ENCODE results near the gene TBC1D8. TPM values are rescaled to one million over a fixed set of nuclear protein-coding genes. Genes with fewer than 3 reads are reported as not detected.

The TBC1D8 gene
- total and polyA plus RNA-seq, 7 donors = 8.7 to 163 (median 50.4) TPM

- intact Hi-C loops (cut with DNase I) = no loop called here
- Histone ChIP-seq H3K27ac (no peak overlapping the region), H3K36me3 (ENCODE audit: insufficient read depth in 1 of 2, low read depth in 1 of 2) (peaks cover 0 to 12% of the 10 kb centered on the region in 2 donors), H3K27me3 (ENCODE audit: insufficient read depth in 3 of 3, low read length in 2 of 3) (no peaks in the 10 kb centered on the region), H3K9me3 (no peaks in the 10 kb centered on the region), H3K4me3 (no peak overlapping the region), H3K4me1 (no peaks in the 10 kb centered on the region)
- DNase-seq (no peak), ATAC-seq (peak in 1 of 4 donors; percentile 14)
- WGBS, 3 donors = 73 to 79% (median 78%) methylated on average over 12 of the region's 12 CpGs
- TF ChIP-seq CTCF (IDR thresholded peaks at IDR 0.05) = no peak
Observed at GRCh38 chr2:101089942-101090799, 61.0 kb downstream of the TBC1D8 start.

- no peak overlapping the region for H3K27ac ChIP-seq
- H3K4me1 ChIP-seq = no peaks in the 10 kb centered on the region
- intact Hi-C loops (cut with DNase I) = no loop called here
- 89 to 97% (median 96%) methylated on average over 1 of the region's 1 CpG for WGBS, 3 donors
- no peaks in the 10 kb centered on the region for H3K9me3 ChIP-seq
- no peak overlapping the region for H3K4me3 ChIP-seq
- no peaks in the 10 kb centered on the region for H3K27me3 ChIP-seq (ENCODE audit: insufficient read depth in 3 of 3, low read length in 2 of 3)
- DNase-seq (no peak), ATAC-seq (peak in 2 of 4 donors; percentile 18 to 32)
- peaks cover 0 to 12% of the 10 kb centered on the region in 2 donors for H3K36me3 ChIP-seq (ENCODE audit: insufficient read depth in 1 of 2, low read depth in 1 of 2)
- TF ChIP-seq CTCF (IDR thresholded peaks at IDR 0.05) = no peak
Observed at GRCh38 chr2:101089419-101089818, 61.8 kb downstream of the TBC1D8 start.

GRCh38 chr2:101087638-101088037 lies 63.5 kb downstream of the TBC1D8 start:
- no peak overlapping the region for H3K4me3 ChIP-seq
- intact Hi-C loops (cut with DNase I) = no loop called here
- TF ChIP-seq CTCF (IDR thresholded peaks at IDR 0.05) = no peak
- H3K4me1 ChIP-seq = no peaks in the 10 kb centered on the region
- no peak overlapping the region for H3K27ac ChIP-seq
- no peaks in the 10 kb centered on the region for H3K27me3 ChIP-seq (ENCODE audit: insufficient read depth in 3 of 3, low read length in 2 of 3)
- H3K9me3 ChIP-seq = no peaks in the 10 kb centered on the region
- DNase-seq (no peak), ATAC-seq (no peak)
- H3K36me3 ChIP-seq (ENCODE audit: insufficient read depth in 1 of 2, low read depth in 1 of 2) = peaks cover 0 to 12% of the 10 kb centered on the region in 2 donors

GRCh38 chr2:101083613-101084012 lies 67.6 kb downstream of the TBC1D8 start:
- WGBS, 3 donors = 80 to 89% (median 82%) methylated on average over 2 of the region's 2 CpGs
- H3K27ac ChIP-seq = no peak overlapping the region

More at GRCh38 chr2:101083613-101084012, 67.6 kb downstream of the TBC1D8 start:
- DNase-seq (no peak), ATAC-seq (no peak)
- H3K27me3 ChIP-seq (ENCODE audit: insufficient read depth in 3 of 3, low read length in 2 of 3) = no peaks in the 10 kb centered on the region
- no peak for TF ChIP-seq CTCF (IDR thresholded peaks at IDR 0.05)
- no peak overlapping the region for H3K4me3 ChIP-seq
- no peaks in the 10 kb centered on the region for H3K9me3 ChIP-seq
- intact Hi-C loops (cut with DNase I) = no loop called here
- no peaks in the 10 kb centered on the region for H3K36me3 ChIP-seq (ENCODE audit: insufficient read depth in 1 of 2, low read depth in 1 of 2)
- peaks cover 9% of the 10 kb centered on the region for H3K4me1 ChIP-seq

Data from psoas muscle (tissue), 8 donors.